Tibial nerve (tissue), 4 donors: Measurements from ENCODE around the gene E2F7.

Source experiments
- EP300 ChIP-seq, 2 donors: sonication (generic); formaldehyde crosslinking; IDR thresholded peaks; one replicate each; pipeline ENCODE4 v1.6.1; 2017; ENCODE audit warnings: antibody characterized with exemption in 2 of 2, mild to moderate bottlenecking in 1 of 2
- POLR2A ChIP-seq, 2 donors: fragments of 450-650 bp; IDR thresholded peaks; one replicate each; pipeline ENCODE4 v1.6.1; 2017; ENCODE audit warnings: antibody characterized with exemption in 2 of 2, mild to moderate bottlenecking in 2 of 2, moderate library complexity in 2 of 2
- TF ChIP-seq, protein P1 (sequence below), 5 experiments: fragments of 200-600 bp in 3 of 5; fragments of 450-650 bp in 2 of 5; sonication (generic) in 3 of 5; IDR thresholded peaks; one replicate each; pipeline ENCODE4 v1.5.1; 2016 to 2019; ENCODE audit warnings: antibody characterized with exemption in 5 of 5, mild to moderate bottlenecking in 3 of 5, moderate library complexity in 2 of 5

DNA sequence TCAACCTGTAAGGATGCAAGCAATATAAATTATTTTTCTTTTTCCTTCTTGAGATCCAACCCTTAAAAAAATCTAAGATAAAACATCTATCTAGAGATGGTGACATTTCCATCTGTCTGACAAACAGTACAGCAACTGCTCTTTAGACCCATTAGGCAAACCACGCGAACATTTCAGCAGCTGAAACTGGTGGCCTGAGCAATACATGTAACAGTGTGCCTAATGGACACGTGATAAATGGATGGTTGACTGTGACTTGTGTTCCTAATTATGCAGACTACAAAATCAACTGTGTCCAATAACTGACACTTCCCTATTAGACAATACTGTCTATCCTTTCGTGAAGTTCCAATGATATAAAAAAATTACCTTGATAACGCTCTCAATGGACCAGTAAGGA is 18.9 kb downstream of the E2F7 start:
- TF ChIP-seq, protein P1, sequence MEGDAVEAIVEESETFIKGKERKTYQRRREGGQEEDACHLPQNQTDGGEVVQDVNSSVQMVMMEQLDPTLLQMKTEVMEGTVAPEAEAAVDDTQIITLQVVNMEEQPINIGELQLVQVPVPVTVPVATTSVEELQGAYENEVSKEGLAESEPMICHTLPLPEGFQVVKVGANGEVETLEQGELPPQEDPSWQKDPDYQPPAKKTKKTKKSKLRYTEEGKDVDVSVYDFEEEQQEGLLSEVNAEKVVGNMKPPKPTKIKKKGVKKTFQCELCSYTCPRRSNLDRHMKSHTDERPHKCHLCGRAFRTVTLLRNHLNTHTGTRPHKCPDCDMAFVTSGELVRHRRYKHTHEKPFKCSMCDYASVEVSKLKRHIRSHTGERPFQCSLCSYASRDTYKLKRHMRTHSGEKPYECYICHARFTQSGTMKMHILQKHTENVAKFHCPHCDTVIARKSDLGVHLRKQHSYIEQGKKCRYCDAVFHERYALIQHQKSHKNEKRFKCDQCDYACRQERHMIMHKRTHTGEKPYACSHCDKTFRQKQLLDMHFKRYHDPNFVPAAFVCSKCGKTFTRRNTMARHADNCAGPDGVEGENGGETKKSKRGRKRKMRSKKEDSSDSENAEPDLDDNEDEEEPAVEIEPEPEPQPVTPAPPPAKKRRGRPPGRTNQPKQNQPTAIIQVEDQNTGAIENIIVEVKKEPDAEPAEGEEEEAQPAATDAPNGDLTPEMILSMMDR (IDR thresholded peaks at IDR 0.05) = no peak
- TF ChIP-seq POLR2A (IDR thresholded peaks at IDR 0.05) = no peak
- TF ChIP-seq EP300 (IDR thresholded peaks at IDR 0.05) = no peak
